Femur (tissue), 1 donor: ENCODE data around the gene TAS2R31.

Source experiments
- DNase-seq: peaks from one replicate; pipeline ENCODE4 v3.0.0-alpha.2; 2017

The TAS2R31 gene

DNA sequence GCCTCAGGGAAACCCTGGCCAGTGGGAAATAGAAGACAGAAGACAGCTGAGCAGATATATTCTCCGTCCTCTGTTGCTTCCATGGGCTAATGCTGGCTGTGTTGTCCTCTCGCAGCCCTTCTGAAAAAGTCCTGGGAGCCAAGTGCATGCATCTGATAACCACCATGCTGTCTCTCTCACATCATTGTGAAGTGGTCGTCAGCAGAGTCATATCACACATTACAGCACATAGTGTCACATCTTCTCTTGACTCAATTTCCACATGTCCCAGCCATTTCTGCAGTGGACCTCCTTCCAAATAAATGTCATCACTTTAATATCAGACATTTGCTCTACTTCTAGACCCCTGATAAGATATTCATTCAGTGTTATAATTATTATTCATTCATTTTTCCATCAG, 36.9 kb downstream of the TAS2R31 start:
- no peak for DNase-seq

DNA sequence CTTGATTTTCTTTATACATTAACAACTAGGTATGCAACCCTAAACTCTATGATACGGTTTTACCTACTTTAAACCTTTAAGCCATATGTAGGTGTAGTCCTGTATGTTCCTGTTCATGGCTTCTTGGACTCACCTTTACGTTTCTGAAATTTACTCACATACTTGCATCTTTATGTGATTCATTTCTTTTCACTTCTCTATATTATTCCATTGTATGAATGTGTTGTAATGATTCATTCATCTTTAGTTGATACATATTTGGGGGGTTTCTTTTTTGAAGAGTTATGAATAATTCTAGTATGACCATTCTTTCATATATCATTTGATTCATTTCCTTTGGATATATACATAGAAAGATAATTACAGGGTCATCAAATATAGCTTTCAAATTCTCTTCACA, 42.1 kb downstream of the TAS2R31 start:
- DNase-seq = no peak

DNA sequence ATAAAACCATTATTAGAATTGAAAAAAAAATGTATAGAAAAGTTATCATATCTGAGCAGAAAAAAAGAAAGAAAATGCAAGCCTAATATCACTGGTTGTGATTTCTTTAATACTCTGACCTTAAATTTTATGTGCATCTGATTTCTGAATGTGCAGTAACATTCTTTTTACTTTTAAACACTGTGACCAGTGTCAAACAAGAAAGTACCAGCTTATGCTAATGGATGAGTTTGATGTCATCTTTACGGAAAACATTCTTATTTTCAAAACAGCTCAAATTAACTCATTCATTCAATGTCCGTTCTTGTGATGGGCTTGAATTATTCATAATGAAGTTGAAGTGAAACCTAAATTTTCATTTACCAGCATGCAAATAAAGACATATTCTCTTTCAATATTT, 44.4 kb downstream of the TAS2R31 start, which contains the start of gene TAS2R50:
Gene TAS2R50 (minus strand): TSS at position 101 of the 400 bp plus-strand sequence. CDS start 52 bp downstream, at position 49.
- no peak for DNase-seq

DNA sequence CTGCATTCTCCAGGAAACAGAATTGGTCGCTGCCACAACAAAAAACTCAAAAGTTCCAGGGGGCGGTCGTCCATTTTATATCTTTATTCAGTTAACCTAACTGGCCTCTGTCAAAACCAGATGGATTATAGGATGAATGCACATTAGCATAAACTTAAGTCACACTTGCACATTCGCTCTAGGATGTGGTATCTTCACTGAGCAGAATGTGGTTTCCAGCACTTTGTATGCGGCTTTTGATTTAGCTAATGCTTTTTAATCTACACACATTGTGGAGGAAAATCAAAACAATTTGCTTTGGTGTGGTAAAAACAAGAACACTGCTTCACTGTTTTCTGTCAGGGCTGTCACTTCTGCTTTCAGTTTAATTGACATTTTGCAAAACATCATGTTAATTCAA, 49.0 kb downstream of the TAS2R31 start:
- DNase-seq = no peak
